Neural crest cell (in vitro differentiated cells): Measurements from ENCODE around the gene TBXAS1. TPM values are rescaled to one million over a fixed set of nuclear protein-coding genes. Genes with fewer than 3 reads are reported as not detected.

ENCODE experiments used
- DNase-seq: peaks from one replicate; pipeline ENCODE4 v3.0.0; 2021; ENCODE audit warnings: low read depth, mixed read lengths, low spot score
- H3K27ac Mint-ChIP-seq: one replicate; pipeline ENCODE4 v1.8.0; 2021; ENCODE audit warnings: mild to moderate bottlenecking, mixed read lengths; ENCODE audit not compliant: unreplicated experiment
- H3K27me3 Mint-ChIP-seq: 2 replicates; pipeline ENCODE4 v1.8.0; 2021; ENCODE audit warnings: low read depth, mild to moderate bottlenecking, mixed read lengths
- H3K36me3 Mint-ChIP-seq: 2 replicates; pipeline ENCODE4 v1.8.0; 2021; ENCODE audit warnings: low read depth, mild to moderate bottlenecking, mixed read lengths
- H3K4me1 Mint-ChIP-seq: 2 replicates; pipeline ENCODE4 v1.8.0; 2021; ENCODE audit warnings: mixed read lengths
- H3K4me3 Mint-ChIP-seq: one replicate; pipeline ENCODE4 v1.8.0; 2021; ENCODE audit warnings: mild to moderate bottlenecking, mixed read lengths
- H3K9me3 Mint-ChIP-seq: 2 replicates; pipeline ENCODE4 v1.8.0; 2021; ENCODE audit warnings: mixed read lengths
- CTCF ChIP-seq: fragments of 200-600 bp; sonication (generic); conservative IDR thresholded peaks from 2 replicates; pipeline ENCODE4 v1.5.0; 2021; ENCODE audit warnings: antibody characterized with exemption, mild to moderate bottlenecking
- total RNA-seq: library from RNA; stranded (reverse); gene quantifications from 2 replicates; pipeline ENCODE4 v1.2.1, GENCODE V29; 2021

The TBXAS1 gene
- total RNA-seq, 1 donor from 2014 or later = 5.7 TPM

DNA sequence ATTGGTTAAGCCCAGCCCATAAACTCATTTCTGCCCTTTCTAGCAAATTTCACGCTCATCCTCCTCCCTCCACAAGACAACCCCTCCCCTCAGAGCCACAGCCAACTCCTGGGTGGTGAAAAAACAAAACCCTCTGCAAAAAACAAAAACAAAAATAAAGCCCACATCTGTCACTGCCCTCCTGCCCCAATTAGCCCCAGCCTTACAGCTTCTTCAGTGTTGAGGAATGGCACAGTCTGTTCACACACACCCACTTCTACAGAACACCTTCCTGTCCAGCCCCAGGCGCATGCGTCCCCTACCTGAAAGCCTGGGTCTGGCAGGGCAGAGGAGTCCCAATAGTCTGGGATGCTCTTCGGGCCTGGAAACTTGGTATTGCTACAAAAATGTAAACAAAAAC lies 199.2 kb downstream of the TBXAS1 start:
- Mint-ChIP-seq H3K36me3 (no peaks in the 10 kb centered on the region), H3K27me3 (no peaks in the 10 kb centered on the region), H3K27ac (no peak overlapping the region), H3K4me1 (no peaks in the 10 kb centered on the region), H3K9me3 (no peaks in the 10 kb centered on the region), H3K4me3 (no peak overlapping the region)
- DNase-seq = no peak
- no peak for TF ChIP-seq CTCF

GRCh38 chr7:140029072-140029471 lies 200.0 kb downstream of the TBXAS1 start:
- no peaks in the 10 kb centered on the region for H3K9me3 Mint-ChIP-seq
- H3K4me3 Mint-ChIP-seq = no peak overlapping the region
- DNase-seq = no peak

GRCh38 chr7:140031364-140031763 lies 202.3 kb downstream of the TBXAS1 start:
- no peaks in the 10 kb centered on the region for H3K4me1 Mint-ChIP-seq
- no peaks in the 10 kb centered on the region for H3K9me3 Mint-ChIP-seq
- no peak overlapping the region for H3K27ac Mint-ChIP-seq
- H3K4me3 Mint-ChIP-seq = no peak overlapping the region
- no peaks in the 10 kb centered on the region for H3K36me3 Mint-ChIP-seq
- no peak for DNase-seq
- TF ChIP-seq CTCF = no peak
- no peaks in the 10 kb centered on the region for H3K27me3 Mint-ChIP-seq

More at GRCh38 chr7:140029072-140029471, 200.0 kb downstream of the TBXAS1 start:
- no peak for TF ChIP-seq CTCF
- Mint-ChIP-seq H3K36me3 (no peaks in the 10 kb centered on the region), H3K27ac (no peak overlapping the region), H3K27me3 (no peaks in the 10 kb centered on the region), H3K4me1 (no peaks in the 10 kb centered on the region)

GRCh38 chr7:140033036-140033435 lies 204.0 kb downstream of the TBXAS1 start:
- Mint-ChIP-seq H3K4me1 (no peaks in the 10 kb centered on the region), H3K9me3 (no peaks in the 10 kb centered on the region), H3K36me3 (no peaks in the 10 kb centered on the region), H3K27me3 (no peaks in the 10 kb centered on the region), H3K27ac (no peak overlapping the region), H3K4me3 (no peak overlapping the region)
- TF ChIP-seq CTCF = no peak
- DNase-seq = no peak

DNA sequence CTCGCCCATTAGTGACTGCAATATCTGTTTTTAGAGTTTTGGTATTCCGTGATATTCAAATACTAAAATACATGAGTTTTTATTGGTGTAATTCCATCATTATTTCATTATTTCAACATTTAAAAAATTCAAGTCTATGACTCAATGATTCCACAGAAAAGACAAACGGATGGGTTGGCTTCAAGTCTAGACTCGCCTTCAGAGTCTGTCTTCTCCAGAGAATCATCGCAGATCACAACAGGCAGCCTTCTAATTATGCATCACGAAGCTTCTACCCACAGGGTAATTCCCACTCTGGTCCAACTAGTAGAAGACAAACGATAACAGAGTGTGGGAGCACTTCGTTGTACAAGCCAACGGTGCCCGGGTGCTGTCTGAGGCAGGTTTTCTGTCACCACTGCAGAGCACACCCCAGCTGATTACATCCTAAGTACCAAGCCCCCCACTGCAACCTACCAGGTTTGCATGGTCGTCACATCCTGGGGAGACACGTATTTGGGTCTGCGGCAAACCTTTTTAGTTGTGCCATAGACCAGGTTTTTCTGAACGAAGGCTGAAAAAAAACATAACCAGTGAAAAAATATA lies 204.8 kb downstream of the TBXAS1 start:
- no peaks in the 10 kb centered on the region for H3K9me3 Mint-ChIP-seq
- H3K4me1 Mint-ChIP-seq = no peaks in the 10 kb centered on the region
- no peak overlapping the region for H3K27ac Mint-ChIP-seq
- no peaks in the 10 kb centered on the region for H3K36me3 Mint-ChIP-seq
- TF ChIP-seq CTCF = no peak
- H3K27me3 Mint-ChIP-seq = no peaks in the 10 kb centered on the region
- H3K4me3 Mint-ChIP-seq = no peak overlapping the region
- DNase-seq = no peak
